ENCODE data around the gene MOSMO.

DNA sequence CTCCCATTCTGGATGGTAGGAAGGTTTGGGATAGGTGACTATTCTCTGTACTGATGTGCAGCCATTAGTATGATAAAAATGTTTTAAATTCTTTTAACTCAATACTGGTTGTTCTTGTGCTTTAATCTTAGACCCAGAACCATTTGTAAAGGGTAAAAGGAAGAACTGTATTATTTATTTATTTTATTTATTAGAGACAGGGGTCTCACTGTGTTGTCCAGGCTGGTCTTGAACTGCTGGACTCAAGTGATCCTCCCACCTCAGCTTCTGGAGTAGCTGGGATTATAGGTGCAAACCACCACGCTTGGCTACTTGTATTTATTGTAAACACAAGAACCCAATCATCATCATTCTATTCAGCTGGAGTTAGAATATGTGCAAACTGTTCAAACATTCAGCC lies 2.2 kb upstream of the MOSMO start:
- TF ChIP-seq JUND (IDR thresholded peaks at IDR 0.05) (no peak), YY1 (IDR thresholded peaks at IDR 0.05) (no peak), GABPA (IDR thresholded peaks at IDR 0.05 in 1 of 2, conservative IDR thresholded peaks at IDR 0.05 in 1 of 2) (no peak), SP1 (IDR thresholded peaks at IDR 0.05) (no peak), TAF1 (conservative IDR thresholded peaks at IDR 0.05) (no peak)
- TF ChIP-seq, protein P1, sequence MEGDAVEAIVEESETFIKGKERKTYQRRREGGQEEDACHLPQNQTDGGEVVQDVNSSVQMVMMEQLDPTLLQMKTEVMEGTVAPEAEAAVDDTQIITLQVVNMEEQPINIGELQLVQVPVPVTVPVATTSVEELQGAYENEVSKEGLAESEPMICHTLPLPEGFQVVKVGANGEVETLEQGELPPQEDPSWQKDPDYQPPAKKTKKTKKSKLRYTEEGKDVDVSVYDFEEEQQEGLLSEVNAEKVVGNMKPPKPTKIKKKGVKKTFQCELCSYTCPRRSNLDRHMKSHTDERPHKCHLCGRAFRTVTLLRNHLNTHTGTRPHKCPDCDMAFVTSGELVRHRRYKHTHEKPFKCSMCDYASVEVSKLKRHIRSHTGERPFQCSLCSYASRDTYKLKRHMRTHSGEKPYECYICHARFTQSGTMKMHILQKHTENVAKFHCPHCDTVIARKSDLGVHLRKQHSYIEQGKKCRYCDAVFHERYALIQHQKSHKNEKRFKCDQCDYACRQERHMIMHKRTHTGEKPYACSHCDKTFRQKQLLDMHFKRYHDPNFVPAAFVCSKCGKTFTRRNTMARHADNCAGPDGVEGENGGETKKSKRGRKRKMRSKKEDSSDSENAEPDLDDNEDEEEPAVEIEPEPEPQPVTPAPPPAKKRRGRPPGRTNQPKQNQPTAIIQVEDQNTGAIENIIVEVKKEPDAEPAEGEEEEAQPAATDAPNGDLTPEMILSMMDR (IDR thresholded peaks at IDR 0.05; ENCODE audit: low read depth, low read length, missing input control) = no peak
- TF ChIP-seq, protein P2, sequence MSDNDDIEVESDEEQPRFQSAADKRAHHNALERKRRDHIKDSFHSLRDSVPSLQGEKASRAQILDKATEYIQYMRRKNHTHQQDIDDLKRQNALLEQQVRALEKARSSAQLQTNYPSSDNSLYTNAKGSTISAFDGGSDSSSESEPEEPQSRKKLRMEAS (IDR thresholded peaks at IDR 0.05) = no peak

Data from liver (tissue), 3 donors.